Measurements from ENCODE around the gene WWOX. TPM values are rescaled to one million over a fixed set of nuclear protein-coding genes. Genes with fewer than 3 reads are reported as not detected.

Gene WWOX
- total and polyA plus RNA-seq, 2 of the 8 experiments (the other 6 are each of a cell fraction or from before 2014, with no cell fraction given): 5.4 to 16.7 TPM

GRCh38 chr16:78838276-78838675 lies 738.8 kb downstream of the WWOX start:
- H4K91ac ChIP-seq (replicated peaks; ENCODE audit: insufficient read length, low read length): no peak overlapping the region
- H3K23me2 ChIP-seq (ENCODE audit: low read depth, low read length): no peaks in the 10 kb centered on the region
- no peak overlapping the region for H2BK15ac ChIP-seq (ENCODE audit: low read length)
- POLR2A ChIA-PET (ENCODE audit: partially characterized antibody): no interaction called here
- no peak overlapping the region for H3K23ac ChIP-seq (ENCODE audit: insufficient read length)
- H3K9me3 ChIP-seq (ENCODE audit: insufficient read depth in 2 of 2, low read depth in 1 of 2, low read length in 1 of 2): no peaks in the 10 kb centered on the region
- H3K27ac ChIP-seq (ENCODE audit: low read depth, low read length): no peak overlapping the region
- no peak overlapping the region for H3K4me2 ChIP-seq (ENCODE audit: insufficient read depth in 1 of 2, low read depth in 2 of 2, low read length in 2 of 2)
- H2BK12ac ChIP-seq (ENCODE audit: low read depth, low read length): no peak overlapping the region
- peaks cover 0 to 1% (median 0%) of the 10 kb centered on the region in 4 experiments; a peak in 1 of 7 replicates for H3K27me3 ChIP-seq (replicated peaks in 1 of 4; ENCODE audit: control insufficient read depth in 3 of 4, extremely low read depth in 1 of 4, insufficient read depth in 3 of 4, low read length in 3 of 4)
- no peak overlapping the region for H3K9ac ChIP-seq (replicated peaks in 1 of 4; ENCODE audit: extremely low read depth in 1 of 4, low read depth in 3 of 4, low read length in 3 of 4)
- no peaks in the 10 kb centered on the region for H3K4me1 ChIP-seq (replicated peaks in 1 of 4; ENCODE audit: control insufficient read depth in 3 of 4, insufficient read depth in 4 of 4, low read length in 3 of 4)
- H3K14ac ChIP-seq (ENCODE audit: insufficient read length): no peak overlapping the region
- no peaks in the 10 kb centered on the region for H3K36me3 ChIP-seq (ENCODE audit: control insufficient read depth in 2 of 4, insufficient read depth in 4 of 4, low read length in 3 of 4)
- no peaks in the 10 kb centered on the region for H3K79me2 ChIP-seq (ENCODE audit: control insufficient read depth in 1 of 2, insufficient read depth in 2 of 2, low read length in 2 of 2)
- no peak overlapping the region for H3K4ac ChIP-seq (replicated peaks; ENCODE audit: insufficient read length, low read depth, low read length)
- H2AFZ ChIP-seq (ENCODE audit: low read length): no peak overlapping the region
- no peak overlapping the region for H2BK5ac ChIP-seq (ENCODE audit: low read depth, low read length)
- H3K4me3 ChIP-seq (ENCODE audit: extremely low read depth in 1 of 4, insufficient read depth in 2 of 4, low read depth in 3 of 4, low read length in 4 of 4): no peak overlapping the region
- H4K20me1 ChIP-seq (replicated peaks in 1 of 2; ENCODE audit: control insufficient read depth in 1 of 2, insufficient read depth in 2 of 2, low read length in 2 of 2): no peaks in the 10 kb centered on the region
- no peak overlapping the region for H2AK5ac ChIP-seq (ENCODE audit: low read depth, low read length)
- no peak overlapping the region for H2BK120ac ChIP-seq (replicated peaks; ENCODE audit: low read depth, low read length)
- 66% methylated on average over 5 of the region's 5 CpGs; no CpG with 5 or more reads in 1 of the 2 experiments for WGBS, 2 experiments (ENCODE audit: extremely low coverage in 1 of 2, insufficient coverage in 1 of 2, insufficient read length in 1 of 2, insufficient replicate concordance in 2 of 2, low coverage in 1 of 2, low lambda C conversion rate in 2 of 2, missing lambda C conversion rate in 1 of 2)
- no peak for FAIRE-seq
- DNase-seq (ENCODE audit: low read depth in 1 of 2, low spot score in 2 of 2): no peak
- H3K56ac ChIP-seq (replicated peaks; ENCODE audit: insufficient read length, low read depth, low read length): no peak overlapping the region
- no peaks in the 10 kb centered on the region for H3K79me1 ChIP-seq (ENCODE audit: low read depth, low read length)
- no peak overlapping the region for H4K8ac ChIP-seq (ENCODE audit: extremely low read depth, insufficient read depth, low read length)
- CTCF ChIA-PET (ENCODE audit: partially characterized antibody): no interaction called here
- H4K5ac ChIP-seq (ENCODE audit: insufficient read length, low read depth, low read length): no peak overlapping the region
- H2BK20ac ChIP-seq (ENCODE audit: low read length): no peak overlapping the region
- H3K18ac ChIP-seq (ENCODE audit: extremely low read depth, low read length): no peak overlapping the region
- TF ChIP-seq CHD7 (IDR thresholded peaks at IDR 0.05; ENCODE audit: insufficient replicate concordance, low read length): no peak

Measured in H1 (cell line).